K562 (cell line): ENCODE data around the gene RETREG2. TPM values are rescaled to one million over a fixed set of nuclear protein-coding genes. Genes with fewer than 3 reads are reported as not detected.
A peak's percentile ranks its signal among the peaks of the same experiment; 100 is the strongest.

ENCODE experiments used
- ATAC-seq: fragments of 200-7000 bp; cut with Tn5 transposase; 3 replicates; pipeline ENCODE4 v1.9.1; 2020; ENCODE audit warnings: moderate library complexity
- BruUV-seq: library from RNA; stranded (reverse); fragments of 400-500 nt; replicated peaks from 2 replicates; lab custom pipeline; 2021; lab: Mats Ljungman, UMichigan
- CTCF ChIA-PET: fragments of 300-600 bp; formaldehyde crosslinking; extraction: SDS; loops from one replicate; lab custom pipeline; 2021; ENCODE audit warnings: low intra/inter-chr PET ratio; lab: Yijun Ruan, JAX
- POLR2A ChIA-PET: fragments of 300-600, 350-650 bp; sonication (Branson Sonifier 250); formaldehyde crosslinking; extraction: SDS; loops from one replicate; lab custom pipeline; 2021; ENCODE audit warnings: antibody characterized with exemption, inconsistent platforms; lab: Yijun Ruan, JAX
- DNase-seq, 4 experiments: peaks; one replicate each; pipeline versions ENCODE4 v3.0.0 to v3.0.0-alpha.2; 2011 to 2018; ENCODE audit warnings: low spot score in 3 of 4, mixed read lengths in 3 of 4; ENCODE audit errors: extremely low read depth in 1 of 4
- FAIRE-seq: peaks from 2 replicates; lab custom pipeline; 2011; peaks lifted over from hg19 to GRCh38; lab: Jason Lieb, UNC
- H2AFZ ChIP-seq: 2 replicates; pipeline ENCODE4 v1.6.0; 2011; ENCODE audit warnings: low read depth, low read length, control low read depth, inconsistent platforms
- H3K27ac ChIP-seq: fragments of 200-600 bp; 3 replicates; pipeline ENCODE4 v1.8.0; 2011; ENCODE audit warnings: low read depth, mild to moderate bottlenecking, control low read depth, inconsistent platforms, low read length, moderate library complexity, mixed read lengths; ENCODE audit errors: extremely low read depth
- H3K27me3 ChIP-seq, 2 experiments: fragments of 300-600 bp in 1 of 2; 2 replicates in 1 of 2; 3 replicates in 1 of 2; pipeline versions ENCODE4 v1.6.0 to v1.8.0; 2011; ENCODE audit warnings: inconsistent platforms in 2 of 2, low read length in 2 of 2, mild to moderate bottlenecking in 1 of 2, mixed read lengths in 1 of 2, moderate library complexity in 1 of 2; ENCODE audit not compliant: control insufficient read depth in 2 of 2, insufficient read depth in 2 of 2
- H3K36me3 ChIP-seq: fragments of 300-600 bp; 3 replicates; pipeline ENCODE4 v1.8.0; 2011; ENCODE audit warnings: mild to moderate bottlenecking, low read length, inconsistent platforms; ENCODE audit not compliant: control insufficient read depth, insufficient read depth
- H3K4me1 ChIP-seq, 2 experiments: fragments of 200-600 bp in 1 of 2; replicated peaks in 1 of 2; 2 replicates in 1 of 2; 3 replicates in 1 of 2; pipeline versions ENCODE4 v1.5.1 to v1.8.0; 2011; ENCODE audit warnings: inconsistent platforms in 2 of 2, low read length in 2 of 2, mild to moderate bottlenecking in 1 of 2, mixed read lengths in 1 of 2, moderate library complexity in 1 of 2; ENCODE audit not compliant: control insufficient read depth in 2 of 2, insufficient read depth in 2 of 2
- H3K4me2 ChIP-seq: 2 replicates; pipeline ENCODE4 v1.6.1; 2011; ENCODE audit warnings: low read length, control low read depth, inconsistent platforms, mixed read lengths; ENCODE audit not compliant: insufficient read depth
- H3K4me3 ChIP-seq: fragments of 200-600 bp; sonication (generic), shearing (Covaris generic); 2 replicates; pipeline ENCODE4 v1.5.1; 2016; ENCODE audit warnings: control low read depth, inconsistent platforms
- H3K79me2 ChIP-seq: fragments of 200-600 bp; 3 replicates; pipeline ENCODE4 v1.8.0; 2011; ENCODE audit warnings: low read length, inconsistent platforms; ENCODE audit not compliant: control insufficient read depth, insufficient read depth
- H3K9ac ChIP-seq, 2 experiments: 2 replicates each; pipeline versions ENCODE4 v1.6.0 to v1.6.1; 2011; ENCODE audit warnings: low read depth in 2 of 2, low read length in 2 of 2, control low read depth in 1 of 2, inconsistent platforms in 1 of 2, mild to moderate bottlenecking in 1 of 2, mixed read lengths in 1 of 2; ENCODE audit not compliant: insufficient read depth in 1 of 2
- H3K9me1 ChIP-seq: one replicate; pipeline ENCODE4 v1.6.0; 2011; ENCODE audit warnings: inconsistent platforms, mild to moderate bottlenecking, low read length, moderate library complexity; ENCODE audit not compliant: control insufficient read depth, insufficient read depth
- H3K9me3 ChIP-seq: replicated peaks from 2 replicates; pipeline ENCODE4 v1.5.1; 2011; ENCODE audit warnings: low read depth, low read length, inconsistent platforms; ENCODE audit not compliant: control insufficient read depth, insufficient read depth
- H4K20me1 ChIP-seq: replicated peaks from 2 replicates; pipeline ENCODE4 v1.6.1; 2011; ENCODE audit warnings: low read length, inconsistent platforms, mixed read lengths; ENCODE audit not compliant: control insufficient read depth, insufficient read depth
- BCOR ChIP-seq: fragments of 450-650 bp; IDR thresholded peaks from 2 replicates; pipeline ENCODE4 v1.6.1; 2016
- ETS2 ChIP-seq: IDR thresholded peaks from 2 replicates; pipeline ENCODE4 v1.6.1; 2016; ENCODE audit warnings: borderline replicate concordance, missing genetic modification characterization, mild to moderate bottlenecking, moderate library complexity, missing compliant biosample characterization; ENCODE audit not compliant: poor library complexity, severe bottlenecking
- KDM1A ChIP-seq, 2 experiments: fragments of 450-650 bp; IDR thresholded peaks; 2 replicates each; pipeline ENCODE4 v1.6.1; 2016; ENCODE audit warnings: mild to moderate bottlenecking in 2 of 2
- KLF16 ChIP-seq: IDR thresholded peaks from 2 replicates; pipeline ENCODE4 v1.6.1; 2016; ENCODE audit warnings: antibody characterized with exemption
- NCOR1 ChIP-seq: fragments of 450-650 bp; IDR thresholded peaks from 2 replicates; pipeline ENCODE4 v1.6.1; 2016; ENCODE audit warnings: mild to moderate bottlenecking, moderate library complexity
- PBX2 ChIP-seq, 2 experiments: IDR thresholded peaks in 1 of 2; conservative IDR thresholded peaks in 1 of 2; 2 replicates each; pipeline ENCODE4 v1.6.1; 2016; ENCODE audit warnings: low read depth in 2 of 2, mild to moderate bottlenecking in 1 of 2, missing compliant biosample characterization in 1 of 2, missing genetic modification characterization in 1 of 2, moderate library complexity in 1 of 2
- PTTG1 ChIP-seq: fragments of 450-650 bp; IDR thresholded peaks from 2 replicates; pipeline ENCODE4 v1.6.1; 2016; ENCODE audit warnings: low read depth, mild to moderate bottlenecking, missing genetic modification characterization, missing compliant biosample characterization
- WHSC1 ChIP-seq: IDR thresholded peaks from one replicate; pipeline ENCODE4 v1.6.1; 2012; ENCODE audit warnings: low read length, control low read depth, inconsistent platforms
- ZNF551 ChIP-seq: fragments of 250-450 bp; sonication (Bioruptor Pico); IDR thresholded peaks from 2 replicates; pipeline ENCODE4 v1.5.0; 2021; ENCODE audit warnings: mild to moderate bottlenecking, moderate library complexity
- WGBS: fragments of 100-300 bp; shearing (Covaris generic); methylation state at CpG from one replicate; pipeline ENCODE4 v1.1.6; 2016; ENCODE audit warnings: low coverage, mixed read lengths; ENCODE audit not compliant: insufficient coverage; ENCODE audit errors: missing lambda C conversion rate; 5-methylcytosine and 5-hydroxymethylcytosine counted together
- in situ Hi-C: fragments of 300-500 bp; cut with MboI; formaldehyde crosslinking; loops from 4 replicates; pipeline ENCODE4 v1.15.0; 2018; ENCODE audit warnings: inconsistent platforms, mixed read lengths
- intact Hi-C: fragments of 100-400 bp; cut with micrococcal nuclease; formaldehyde crosslinking; loops from 2 replicates; pipeline ENCODE4 v1.14.2; 2022
- polyA plus RNA-seq, 8 experiments: library from polyadenylated mRNA; depleted of rRNA in 4 of 8; stranded (reverse) in 5 of 8; unstranded in 3 of 8; fragments of >200 nt; fragmentation: Nextera tagmentation in 2 of 8; fragmentation: Illumina TruSeq in 1 of 8; extraction: Ambion mirVana in 2 of 8; extraction: Trizol in 1 of 8; gene quantifications; 2 replicates each; pipeline versions ENCODE4 v1.2.1 to v1.2.3, GENCODE V29; 2011 to 2014; ENCODE audit warnings: inconsistent platforms in 1 of 8, missing spikeins in 1 of 8
- total RNA-seq, 7 experiments: library from RNA; depleted of rRNA in 6 of 7; stranded (reverse); fragments of >200 nt in 6 of 7; fragmentation: Illumina TruSeq in 2 of 7; extraction: Trizol in 2 of 7; gene quantifications; 2 replicates each; pipeline versions ENCODE4 v1.2.1 to v1.2.3, GENCODE V29; 2011 to 2021; ENCODE audit warnings: low replicate concordance in 1 of 7

RETREG2 gene
- total and polyA plus RNA-seq, 9 of the 15 experiments (the other 6 are each of a cell fraction or from before 2014, with no cell fraction given) = 4.9 to 40.1 (median 19.2) TPM

- BruUV-seq = no TSS peak
- H3K9me3 ChIP-seq = no peaks in the 10 kb centered on the region
- H3K27me3 ChIP-seq = no peaks in the 10 kb centered on the region
- no peak overlapping the region for H3K27ac ChIP-seq
- intact Hi-C loops = no loop called here
- WGBS = 40% methylated on average over 7 of the region's 10 CpGs
- H3K36me3 ChIP-seq = no peaks in the 10 kb centered on the region
- FAIRE-seq (no peak), ATAC-seq (no peak), DNase-seq (no peak)
- H3K4me2 ChIP-seq = no peak overlapping the region
- CTCF ChIA-PET = no interaction called here
- no peak overlapping the region for H3K4me3 ChIP-seq
- H3K79me2 ChIP-seq = no peaks in the 10 kb centered on the region
- no peak overlapping the region for H3K9ac ChIP-seq
- in situ Hi-C loops = no loop called here
- H4K20me1 ChIP-seq = no peaks in the 10 kb centered on the region
- TF ChIP-seq NCOR1 (no peak), KDM1A (IDR thresholded peaks at IDR 0.05) (0 out of 4 replicates have a peak, but pooled peaks have one; percentile 11 to 24), KLF16 (no peak), BCOR (peak; percentile 65; the same call in 1 of the 2 replicates)
- peaks cover 6 to 8% of the 10 kb centered on the region in 2 experiments; a peak in 4 of 5 replicates for H3K4me1 ChIP-seq
- H2AFZ ChIP-seq = no peak overlapping the region
- H3K9me1 ChIP-seq = no peaks in the 10 kb centered on the region
- POLR2A ChIA-PET = interaction anchor here (1.3 kb wide), 1 partner anchor 12 kb away, joined by 3 read pairs; no protein-coding TSS in a partner anchor
Measured at GRCh38 chr2:219165058-219165911, 12.8 kb upstream of the RETREG2 start.

- Histone ChIP-seq H3K36me3 (peaks cover 12% of the 10 kb centered on the region; the same call in 2 of the 3 replicates), H3K27me3 (no peaks in the 10 kb centered on the region), H4K20me1 (no peaks in the 10 kb centered on the region), H3K4me3 (no peak overlapping the region), H3K9me3 (no peaks in the 10 kb centered on the region), H3K4me1 (peaks cover 3 to 4% of the 10 kb centered on the region in 2 experiments; a peak in 3 of 5 replicates), H3K79me2 (no peaks in the 10 kb centered on the region), H3K9me1 (no peaks in the 10 kb centered on the region), H3K9ac (no peak overlapping the region), H2AFZ (no peak overlapping the region), H3K4me2 (no peak overlapping the region), H3K27ac (no peak overlapping the region)
- no peak for ATAC-seq
- in situ Hi-C loops (no loop called here), intact Hi-C loops (no loop called here)
- WGBS = 26% methylated on average over 5 of the region's 5 CpGs
- no peak for DNase-seq
- TF ChIP-seq PTTG1 (tag) (no peak), PBX2 (CRISPR knock-in tag; IDR thresholded peaks at IDR 0.05; ENCODE audit: low read depth) (no peak), PBX2 (tag; conservative IDR thresholded peaks at IDR 0.05; ENCODE audit: low read depth) (no peak), ZNF551 (CRISPR knock-in tag) (no peak), WHSC1 (no peak), ETS2 (tag) (no peak)
- BruUV-seq = no TSS peak
- CTCF ChIA-PET = no interaction called here
- FAIRE-seq = no peak
- POLR2A ChIA-PET = no interaction called here
Measured at GRCh38 chr2:219167997-219168396, 10.1 kb upstream of the RETREG2 start.
